Activated CD8-positive, alpha-beta memory T cell treated with anti-CD3 and anti-CD28 coated beads for 36 hours (primary cell): ENCODE measurements around the gene SUMO3. TPM values are rescaled to one million over a fixed set of nuclear protein-coding genes. Genes with fewer than 3 reads are reported as not detected.

Experiments used
- CTCF ChIA-PET: fragments of 350-600 bp; sonication (Branson Sonifier 250); formaldehyde crosslinking; loops from one replicate; lab custom pipeline; 2021; ENCODE audit warnings: antibody characterized with exemption; lab: Charles Lee
- POLR2A ChIA-PET: fragments of 350-600 bp; sonication (Branson Sonifier 250); formaldehyde crosslinking; loops from one replicate; lab custom pipeline; 2021; ENCODE audit warnings: antibody characterized with exemption; lab: Charles Lee
- total RNA-seq, 2 experiments: library from RNA; stranded (reverse); gene quantifications; one replicate each; pipeline ENCODE4 v1.2.3, GENCODE V29; 2021

Gene SUMO3
- 10 to 100 TPM; 81.6 to 83.1 TPM for total RNA-seq

- POLR2A ChIA-PET, result interaction anchor here (2.4 kb wide), 1 partner anchor 56 kb away, joined by 11 read pairs; the partner anchor contains the start of gene PTTG1IP
- CTCF ChIA-PET, result no interaction called here
Measured at GRCh38 chr21:44817914-44818639, at the start of gene SUMO3. SUMO3 (minus strand) TSS chr21:44818062; CDS start chr21:44817968, 94 bp downstream.

DNA sequence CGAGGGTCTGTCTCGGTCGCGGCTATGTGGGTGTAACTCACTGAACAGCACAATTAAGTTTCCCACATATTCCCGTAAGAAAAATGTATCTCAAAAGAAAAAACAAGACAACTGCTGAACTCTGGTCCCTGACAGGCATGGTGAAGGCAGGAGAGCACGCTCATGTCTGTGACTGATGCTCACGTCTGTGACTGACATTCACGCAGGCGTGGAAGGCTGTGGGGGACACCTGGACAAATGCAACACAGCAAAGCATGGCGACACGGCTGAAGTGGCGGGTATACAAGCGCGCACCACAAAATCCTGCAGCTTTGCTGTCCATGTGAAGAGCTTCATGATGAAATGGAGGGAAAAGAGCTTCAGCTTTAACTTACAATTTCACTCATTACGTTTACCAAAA is 49.6 kb upstream of the SUMO3 start:
- ChIA-PET CTCF (no interaction called here), POLR2A (no interaction called here)

DNA sequence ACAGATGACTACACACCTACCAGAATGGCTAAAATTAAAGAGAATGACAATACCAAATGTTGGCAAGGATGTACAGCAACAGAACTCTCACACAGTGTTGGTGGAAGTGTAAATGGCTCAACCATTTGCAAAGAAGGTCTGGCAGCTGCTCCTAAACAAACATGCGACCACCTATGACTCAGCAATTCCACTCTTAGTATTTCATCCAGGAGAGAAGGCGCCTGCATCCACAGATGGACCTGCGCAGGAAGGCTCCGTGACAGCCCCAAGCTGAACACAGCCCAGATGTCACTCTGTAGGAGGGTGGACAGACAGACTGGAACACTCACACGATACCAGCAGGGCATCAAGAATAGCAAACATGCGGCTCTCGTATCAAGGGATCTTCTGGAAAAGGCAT is 48.9 kb upstream of the SUMO3 start:
- CTCF ChIA-PET, result interaction anchor here (0.6 kb wide), 2 partner anchors 34 to 426 kb away, joined by 3 to 4 read pairs; no protein-coding TSS in a partner anchor
- POLR2A ChIA-PET, result interaction anchor here (0.7 kb wide), 1 partner anchor 64 kb away, joined by 3 read pairs; no protein-coding TSS in a partner anchor

DNA sequence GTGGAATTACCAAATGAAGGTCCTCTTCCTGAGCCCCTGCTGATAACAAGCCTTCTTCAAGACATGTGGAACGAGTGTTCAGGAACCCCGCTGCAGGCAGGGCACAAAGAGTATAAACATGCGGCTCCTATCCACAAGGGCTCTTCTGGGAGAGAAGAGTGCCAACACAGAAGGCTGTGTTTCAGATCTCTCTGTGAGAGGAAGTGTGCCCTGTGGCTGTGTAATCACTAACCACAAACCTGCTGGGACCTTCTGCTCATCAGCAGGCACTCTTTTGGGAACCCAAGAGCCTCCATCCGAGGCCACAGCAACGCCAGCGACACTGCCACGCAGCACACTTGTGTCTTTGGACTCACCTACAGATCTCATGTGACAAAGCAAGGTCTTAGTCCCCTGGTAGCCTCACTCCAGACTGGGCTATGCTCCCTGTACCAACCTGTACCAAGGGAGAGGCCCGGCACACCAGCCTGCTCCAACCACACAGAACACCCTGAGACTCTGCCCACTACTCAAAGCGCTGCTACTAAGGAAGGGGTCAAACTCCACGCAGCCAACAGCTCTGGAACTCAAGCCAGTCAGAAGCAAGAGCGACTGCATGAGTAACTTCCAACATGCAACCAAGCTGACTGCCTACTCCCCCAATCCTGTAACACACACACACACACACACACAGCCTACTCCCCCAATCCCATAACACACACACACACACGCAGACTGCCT is 47.9 kb upstream of the SUMO3 start:
- ChIA-PET POLR2A (no interaction called here), CTCF (interaction anchor here (1.0 kb wide), 1 partner anchor 65 kb away, joined by 3 read pairs; no protein-coding TSS in a partner anchor)

DNA sequence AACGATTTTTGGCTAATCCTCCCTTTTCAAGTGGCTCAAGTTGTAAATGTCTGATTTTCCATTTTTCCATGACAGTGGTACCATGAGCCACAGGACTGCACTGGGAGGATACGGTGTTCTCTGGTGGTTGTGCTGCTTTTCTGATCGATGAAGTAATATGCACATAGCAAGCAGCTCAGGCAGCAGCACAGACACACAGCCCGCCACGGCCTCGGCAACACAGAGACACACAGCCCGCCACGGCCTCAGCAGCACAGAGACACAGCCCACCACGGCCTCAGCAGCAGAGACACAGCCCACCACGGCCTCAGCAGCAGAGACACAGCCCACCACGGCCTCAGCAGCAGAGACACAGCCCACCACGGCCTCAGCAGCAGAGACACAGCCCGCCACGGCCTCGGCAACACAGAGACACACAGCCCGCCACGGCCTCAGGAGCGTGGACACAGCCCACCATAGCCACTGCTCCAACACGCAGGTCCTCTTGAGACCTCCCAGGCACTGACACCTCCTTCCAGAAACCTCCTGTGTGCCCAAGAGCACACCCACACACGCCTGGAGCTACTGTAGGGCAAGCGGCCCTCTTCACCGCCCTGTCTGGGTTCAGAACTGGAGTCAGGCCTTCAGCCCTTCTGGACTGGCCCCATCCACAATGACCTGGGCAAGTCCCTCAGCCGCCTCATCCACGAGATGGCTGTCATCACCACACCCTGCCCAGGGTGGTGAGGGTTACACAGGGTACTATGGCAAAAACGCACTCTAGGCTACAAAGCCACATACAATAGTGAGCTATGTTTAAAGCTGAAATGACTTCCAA is 45.2 kb upstream of the SUMO3 start:
- ChIA-PET CTCF (no interaction called here), POLR2A (no interaction called here)

DNA sequence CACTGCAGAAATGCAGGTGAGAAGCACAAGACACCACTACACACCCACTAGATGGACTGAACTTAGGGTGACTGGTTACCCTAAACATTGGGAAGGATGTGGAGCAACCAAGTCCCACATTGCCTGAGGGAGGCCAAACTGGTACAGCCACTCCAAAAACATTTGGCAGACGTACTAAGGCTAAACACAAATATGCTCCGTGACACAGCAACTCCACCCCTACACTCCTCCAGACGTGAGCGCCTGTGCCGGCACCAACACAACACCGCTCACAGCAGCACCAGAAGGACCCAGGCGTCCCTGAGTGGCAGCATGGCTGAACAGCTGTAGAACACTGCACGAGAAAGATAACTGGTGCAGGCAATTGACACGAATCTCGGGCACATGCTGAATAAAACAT is 40.9 kb upstream of the SUMO3 start:
- ChIA-PET POLR2A (no interaction called here), CTCF (no interaction called here)

DNA sequence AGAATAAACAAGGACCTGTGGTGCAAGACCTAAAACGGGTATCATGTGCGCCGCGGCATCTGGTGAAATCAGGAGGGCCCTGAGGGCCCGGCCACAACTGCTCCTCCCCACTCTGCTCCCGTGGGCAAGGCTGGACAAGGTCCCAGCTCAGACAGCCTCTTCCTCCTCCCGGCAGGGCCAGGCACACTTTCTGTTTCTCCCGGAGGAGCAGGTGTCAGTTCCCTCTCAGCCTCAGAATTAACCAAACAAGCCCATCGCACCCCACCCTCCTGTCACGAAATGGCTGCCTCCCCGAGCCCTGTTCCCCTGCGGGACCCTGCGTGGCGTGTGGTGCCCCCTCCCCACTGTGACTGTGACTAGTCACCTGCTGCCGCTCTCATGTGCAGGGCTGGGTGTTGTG is 40.4 kb upstream of the SUMO3 start:
- ChIA-PET CTCF (no interaction called here), POLR2A (no interaction called here)

DNA sequence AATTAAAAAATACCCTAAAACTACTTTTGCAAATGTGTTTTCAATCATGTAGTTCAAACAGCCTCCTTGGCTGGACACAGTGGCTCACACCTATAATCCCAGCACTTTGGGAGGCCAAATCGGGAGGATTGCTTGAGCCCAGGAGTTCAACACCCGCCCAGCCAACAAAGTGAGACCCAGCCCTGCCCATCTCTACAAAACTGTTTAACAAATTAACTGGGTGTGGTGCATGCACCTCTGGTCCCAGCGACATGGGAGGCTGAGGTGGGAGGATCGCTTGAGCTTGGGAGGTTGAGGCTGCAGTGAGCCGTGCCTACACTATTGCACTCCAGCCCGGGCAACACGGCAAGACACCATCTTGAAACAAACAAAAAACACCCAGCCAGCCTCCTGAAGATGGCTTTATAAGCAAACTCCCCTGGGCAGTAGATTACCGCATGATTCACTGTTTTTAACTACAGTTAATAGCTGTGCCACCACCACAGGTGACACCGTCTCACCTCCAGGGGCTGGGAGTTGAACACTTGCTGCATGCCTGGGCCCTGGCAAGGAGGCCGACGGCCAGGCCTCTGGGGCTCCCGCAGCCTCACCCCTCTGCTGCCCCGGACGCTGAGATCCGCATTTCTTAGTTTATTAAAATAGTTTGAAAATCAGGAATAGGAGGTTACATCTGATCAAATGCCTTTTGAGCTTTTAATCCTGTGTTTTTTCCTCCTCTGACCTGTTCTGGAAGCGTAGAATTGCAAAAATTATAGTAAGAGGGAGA is 39.4 kb upstream of the SUMO3 start:
- POLR2A ChIA-PET, result no interaction called here

GRCh38 chr21:44856131-44856530 is 38.3 kb upstream of the SUMO3 start:
- CTCF ChIA-PET, result no interaction called here
- POLR2A ChIA-PET, result no interaction called here

More for the DNA sequence above, 39.4 kb upstream of the SUMO3 start:
- CTCF ChIA-PET, result no interaction called here

DNA sequence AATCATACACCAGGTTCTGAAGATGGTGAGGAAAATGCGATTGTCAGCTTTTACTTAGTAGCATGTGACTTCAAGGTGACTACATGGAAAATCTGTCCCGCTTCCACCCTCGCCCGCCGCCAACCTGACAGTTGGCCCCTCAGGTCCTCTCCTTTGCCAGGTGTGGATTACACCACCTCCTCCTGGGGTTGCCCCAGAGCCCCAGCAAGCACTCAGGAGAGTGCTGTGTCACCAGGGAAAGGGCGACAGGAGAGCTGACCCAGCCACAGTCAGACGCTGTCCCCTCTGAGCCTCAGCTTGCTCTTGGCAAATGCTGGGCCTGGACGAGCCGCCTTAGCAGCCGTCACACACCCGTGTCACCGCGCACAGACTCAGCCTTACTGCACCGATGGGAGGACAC is 37.7 kb upstream of the SUMO3 start:
- ChIA-PET POLR2A (no interaction called here), CTCF (no interaction called here)

GRCh38 chr21:44854664-44855446 is 37.0 kb upstream of the SUMO3 start:
- POLR2A ChIA-PET, result no interaction called here
- CTCF ChIA-PET, result no interaction called here

GRCh38 chr21:44854391-44854663 is 36.5 kb upstream of the SUMO3 start:
- CTCF ChIA-PET, result no interaction called here

GRCh38 chr21:44853601-44854390 is 35.9 kb upstream of the SUMO3 start:
- ChIA-PET CTCF (no interaction called here), POLR2A (no interaction called here)

More at GRCh38 chr21:44854391-44854663, 36.5 kb upstream of the SUMO3 start:
- POLR2A ChIA-PET, result no interaction called here

DNA sequence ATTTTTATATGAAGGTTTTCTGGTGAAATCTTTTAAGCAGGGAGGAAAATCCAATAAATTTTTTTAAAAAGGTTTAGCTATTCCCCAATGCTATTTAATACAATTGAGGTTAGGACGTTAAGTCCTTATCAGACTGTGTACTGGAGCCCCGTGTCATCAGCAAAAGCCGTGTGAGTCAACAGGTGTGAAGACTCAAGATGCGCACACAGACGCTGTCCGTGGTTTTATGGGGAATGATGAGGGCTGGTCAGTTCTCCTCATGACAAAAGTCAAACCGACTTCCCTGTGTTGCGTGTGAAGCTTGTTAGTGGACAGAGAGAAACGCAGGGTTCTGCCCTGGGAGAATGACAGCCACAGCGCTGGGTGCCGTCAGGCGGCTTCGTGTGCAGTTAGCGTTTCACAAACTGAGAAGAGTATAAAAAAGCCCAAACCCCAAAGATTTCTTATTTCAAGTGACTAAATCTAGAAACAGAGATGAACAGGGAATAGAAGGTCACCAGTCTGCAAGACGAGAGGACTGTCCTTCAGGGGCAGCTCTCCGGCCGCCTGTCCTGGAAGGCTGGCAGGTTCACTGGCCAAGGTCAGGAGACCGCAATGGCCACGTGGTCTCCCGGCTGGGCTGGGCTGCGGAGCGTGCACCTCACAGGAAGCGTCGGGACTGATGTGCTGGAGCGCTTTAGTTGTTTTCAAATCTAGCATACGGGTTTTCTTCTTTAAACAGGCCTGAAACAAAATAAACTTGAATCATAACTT is 33.2 kb upstream of the SUMO3 start:
- CTCF ChIA-PET, result no interaction called here
- POLR2A ChIA-PET, result interaction anchor here (0.5 kb wide), 1 partner anchor 1170 kb away, joined by 6 read pairs; no protein-coding TSS in a partner anchor

GRCh38 chr21:44850208-44850800 is 32.4 kb upstream of the SUMO3 start:
- ChIA-PET CTCF (no interaction called here), POLR2A (interaction anchor here (0.5 kb wide), 1 partner anchor 1169 kb away, joined by 6 read pairs; no protein-coding TSS in a partner anchor)

DNA sequence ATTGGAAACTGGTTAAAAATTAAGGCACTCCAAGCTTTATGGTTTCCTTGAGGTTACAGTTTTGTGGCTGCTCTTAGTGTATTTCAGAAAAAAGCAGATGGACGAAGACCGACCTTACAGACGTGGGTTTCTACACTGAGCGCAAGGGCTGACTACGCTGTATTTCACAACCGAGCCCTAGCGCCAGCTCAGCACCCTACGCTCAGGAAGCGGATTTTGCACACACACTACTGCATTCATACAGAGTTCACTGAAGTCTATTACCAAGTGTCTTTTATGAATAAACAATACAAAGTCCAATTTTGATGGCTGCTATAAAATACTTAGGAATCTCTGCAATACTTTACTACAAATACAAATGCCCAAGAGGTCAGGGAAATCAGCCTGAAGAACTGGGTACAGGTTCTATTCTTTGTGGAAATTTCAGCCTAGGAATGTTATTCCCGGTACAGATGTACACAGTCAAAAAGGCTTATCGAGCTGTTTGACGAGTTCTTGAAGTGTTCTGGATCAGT is 31.8 kb upstream of the SUMO3 start:
- POLR2A ChIA-PET, result no interaction called here
- CTCF ChIA-PET, result no interaction called here
